ENCODE results near the gene MTHFSD.

Gene MTHFSD

GRCh38 chr16:86546638-86547013 is 8.4 kb downstream of the MTHFSD start:
- in situ Hi-C loops (cut with HindIII; ENCODE audit: low pct_ligation_motif_present, low sequenced_read_pairs) = no loop called here
- peaks cover 11% of the 10 kb centered on the region for H3K36me3 ChIP-seq (replicated peaks)

GRCh38 chr16:86545954-86546637 is 8.9 kb downstream of the MTHFSD start:
- H3K4me3 ChIP-seq (ENCODE audit: low read depth, low read length) = no peak overlapping the region
- TF ChIP-seq CTCF (IDR thresholded peaks at IDR 0.05; ENCODE audit: low read depth, low read length, missing control alignments) = no peak
- in situ Hi-C loops (cut with HindIII; ENCODE audit: low pct_ligation_motif_present, low sequenced_read_pairs) = no loop called here
- DNase-seq = no peak
- H3K27me3 ChIP-seq (replicated peaks) = no peaks in the 10 kb centered on the region
- peaks cover 16% of the 10 kb centered on the region for H3K36me3 ChIP-seq (replicated peaks)
- H3K27ac ChIP-seq = no peak overlapping the region

More at GRCh38 chr16:86546638-86547013, 8.4 kb downstream of the MTHFSD start:
- no peak for DNase-seq
- Histone ChIP-seq H3K27ac (no peak overlapping the region), H3K4me3 (ENCODE audit: low read depth, low read length) (no peak overlapping the region), H3K27me3 (replicated peaks) (no peaks in the 10 kb centered on the region)
- no peak for TF ChIP-seq CTCF (IDR thresholded peaks at IDR 0.05; ENCODE audit: low read depth, low read length, missing control alignments)

- no peak overlapping the region for H3K4me3 ChIP-seq (ENCODE audit: low read depth, low read length)
- no peaks in the 10 kb centered on the region for H3K27me3 ChIP-seq (replicated peaks)
- DNase-seq = no peak
- H3K36me3 ChIP-seq (replicated peaks) = peaks cover 21% of the 10 kb centered on the region
- in situ Hi-C loops (cut with HindIII; ENCODE audit: low pct_ligation_motif_present, low sequenced_read_pairs) = no loop called here
- TF ChIP-seq CTCF (IDR thresholded peaks at IDR 0.05; ENCODE audit: low read depth, low read length, missing control alignments) = no peak
- H3K27ac ChIP-seq = no peak overlapping the region
These were observed 9.6 kb downstream of the MTHFSD start for GRCh38 chr16:86545481-86545880.

- peaks cover 38% of the 10 kb centered on the region for H3K36me3 ChIP-seq (replicated peaks)
- H3K4me3 ChIP-seq (ENCODE audit: low read depth, low read length) = no peak overlapping the region
- in situ Hi-C loops (cut with HindIII; ENCODE audit: low pct_ligation_motif_present, low sequenced_read_pairs) = no loop called here
- DNase-seq = no peak
- H3K27ac ChIP-seq = no peak overlapping the region
- H3K27me3 ChIP-seq (replicated peaks) = no peaks in the 10 kb centered on the region
- no peak for TF ChIP-seq CTCF (IDR thresholded peaks at IDR 0.05; ENCODE audit: low read depth, low read length, missing control alignments)
These were observed 12.0 kb downstream of the MTHFSD start for GRCh38 chr16:86542756-86543750.

- H3K36me3 ChIP-seq (replicated peaks) = peaks cover 46% of the 10 kb centered on the region
- no peak overlapping the region for H3K27ac ChIP-seq
- in situ Hi-C loops (cut with HindIII; ENCODE audit: low pct_ligation_motif_present, low sequenced_read_pairs) = no loop called here
- TF ChIP-seq CTCF (IDR thresholded peaks at IDR 0.05; ENCODE audit: low read depth, low read length, missing control alignments) = no peak
- no peak overlapping the region for H3K4me3 ChIP-seq (ENCODE audit: low read depth, low read length)
- H3K27me3 ChIP-seq (replicated peaks) = no peaks in the 10 kb centered on the region
- DNase-seq = no peak
These were observed 13.5 kb downstream of the MTHFSD start for GRCh38 chr16:86541560-86541959.
